ENCODE measurements around the gene VAV3.

DNA sequence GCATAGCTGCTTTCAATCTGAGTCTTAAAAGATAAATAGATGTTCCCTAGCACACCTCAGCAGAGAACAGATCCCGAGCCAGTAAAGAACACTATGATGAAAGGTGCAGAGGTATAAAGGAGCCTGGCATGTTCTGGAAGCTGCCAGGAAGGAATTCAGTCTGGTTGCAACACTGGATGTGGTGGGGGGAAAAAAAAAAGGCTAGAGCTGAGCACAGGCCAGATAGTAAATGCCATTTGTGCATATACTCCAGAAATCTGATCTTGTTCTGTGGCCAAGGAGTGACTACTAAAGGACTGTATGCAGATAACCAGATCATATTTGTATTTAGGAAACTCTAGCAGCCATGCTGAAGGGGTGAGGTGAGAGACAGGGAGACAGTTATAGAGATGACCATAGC is 240.3 kb downstream of the VAV3 start:
- no peak for TF ChIP-seq ZFP36 (IDR thresholded peaks at IDR 0.05; ENCODE audit: low read depth, low read length, partially characterized antibody)
- TF ChIP-seq, protein P1, sequence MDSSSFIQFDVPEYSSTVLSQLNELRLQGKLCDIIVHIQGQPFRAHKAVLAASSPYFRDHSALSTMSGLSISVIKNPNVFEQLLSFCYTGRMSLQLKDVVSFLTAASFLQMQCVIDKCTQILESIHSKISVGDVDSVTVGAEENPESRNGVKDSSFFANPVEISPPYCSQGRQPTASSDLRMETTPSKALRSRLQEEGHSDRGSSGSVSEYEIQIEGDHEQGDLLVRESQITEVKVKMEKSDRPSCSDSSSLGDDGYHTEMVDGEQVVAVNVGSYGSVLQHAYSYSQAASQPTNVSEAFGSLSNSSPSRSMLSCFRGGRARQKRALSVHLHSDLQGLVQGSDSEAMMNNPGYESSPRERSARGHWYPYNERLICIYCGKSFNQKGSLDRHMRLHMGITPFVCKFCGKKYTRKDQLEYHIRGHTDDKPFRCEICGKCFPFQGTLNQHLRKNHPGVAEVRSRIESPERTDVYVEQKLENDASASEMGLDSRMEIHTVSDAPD (CRISPR knock-in tag; IDR thresholded peaks at IDR 0.05): no peak
- TF ChIP-seq PHF8 (IDR thresholded peaks at IDR 0.05; ENCODE audit: borderline replicate concordance, low read length): no peak
- TF ChIP-seq MAFK (IDR thresholded peaks at IDR 0.05; ENCODE audit: low read length): no peak
- no peak for TF ChIP-seq POLR2AphosphoS5 (IDR thresholded peaks at IDR 0.05; ENCODE audit: control insufficient read depth, insufficient read depth, low read depth, low read length)
- no peak for TF ChIP-seq CREM (IDR thresholded peaks at IDR 0.05; ENCODE audit: low read depth)
- TF ChIP-seq GABPA (tag; conservative IDR thresholded peaks at IDR 0.05; ENCODE audit: low read depth): no peak
